Measurements from ENCODE around the gene CCL15. TPM values are rescaled to one million over a fixed set of nuclear protein-coding genes. Genes with fewer than 3 reads are reported as not detected.

The CCL15 gene
- total and polyA plus RNA-seq, 2 of the 13 experiments (the other 11 are each of a cell fraction or from before 2014, with no cell fraction given) = 29.2 to 45.9 TPM

- TF ChIP-seq CERS6 (CRISPR knock-in tag; IDR thresholded peaks at IDR 0.05) (no peak), SSRP1 (CRISPR knock-in tag; IDR thresholded peaks at IDR 0.05) (no peak), ADNP (CRISPR knock-in tag; IDR thresholded peaks at IDR 0.05) (peak; percentile 73; the same call in 1 of the 2 replicates), ZBTB25 (CRISPR knock-in tag; IDR thresholded peaks at IDR 0.05) (no peak)
These were observed 28.8 kb downstream of the CCL15 start (continued) for GRCh38 chr17:35972535-35972934.

- in situ Hi-C loops (cut with HindIII; ENCODE audit: extremely low pct_ligation_motif_present, low pct_unique_long_range_greater_than_20kb) (loop anchor here (5.0 to 25.0 kb wide), 4 partner anchors 35 to 515 kb away; partner anchors contain the start of gene ZNHIT3), intact Hi-C loops (cut with micrococcal nuclease; ENCODE audit: unreplicated experiment) (no loop called here)
- Histone ChIP-seq H3K4me1 (ENCODE audit: insufficient read depth, low read length) (peaks cover 92% of the 10 kb centered on the region), H3K9ac (ENCODE audit: insufficient read depth, low read depth, low read length) (peak overlapping the region; percentile 48; the same call in 1 of the 2 replicates), H3K4me2 (ENCODE audit: low read depth, low read length) (peak overlapping the region; percentile 68), H3K36me3 (replicated peaks in 1 of 2; ENCODE audit: control insufficient read depth in 1 of 2, insufficient read depth in 2 of 2, low read length in 2 of 2) (no peaks in the 10 kb centered on the region), H3K4me3 (replicated peaks in 1 of 3; ENCODE audit: insufficient read depth in 1 of 3, low read depth in 2 of 3, low read length in 3 of 3) (no peak overlapping the region), H3K27me3 (ENCODE audit: control insufficient read depth in 1 of 2, insufficient read depth in 2 of 2, low read length in 2 of 2) (no peaks in the 10 kb centered on the region), H3K27ac (ENCODE audit: extremely low read length, insufficient read depth, low read length) (peak overlapping the region; percentile 85), H3K79me2 (ENCODE audit: insufficient read depth, low read length) (no peaks in the 10 kb centered on the region), H3K9me3 (ENCODE audit: low read length) (no peaks in the 10 kb centered on the region), H2AFZ (ENCODE audit: low read length) (no peak overlapping the region), H4K20me1 (ENCODE audit: insufficient read depth, low read length) (no peaks in the 10 kb centered on the region)
- POLR2A ChIA-PET = interaction anchor here (1.8 to 5.9 kb wide), 8 partner anchors 10 to 175 kb away, joined by 5 to 197 read pairs (median 24); partner anchors contain the start of genes CCL15 and CCL16
- no TSS peak for BruUV-seq (replicated peaks)
- WGBS (ENCODE audit: low lambda C conversion rate) = 40% methylated on average over 1 of the region's 1 CpG
- CTCF ChIA-PET (ENCODE audit: low intra/inter-chr PET ratio, low total read pairs) = no interaction called here
- FAIRE-seq (no peak), ATAC-seq (no peak), DNase-seq (ENCODE audit: low spot score) (peak; percentile 40)
- TF ChIP-seq EP300 (IDR thresholded peaks at IDR 0.05; ENCODE audit: low read depth in 2 of 2, low read length in 2 of 2) (peak in 1 of 2 experiments; percentile 49; a peak in 1 of 4 replicates), EP300 (CRISPR knock-in tag; IDR thresholded peaks at IDR 0.05; ENCODE audit: borderline replicate concordance) (no peak), LRRFIP1 (CRISPR knock-in tag; conservative IDR thresholded peaks at IDR 0.05) (no peak), ZNF281 (CRISPR knock-in tag; IDR thresholded peaks at IDR 0.05; ENCODE audit: borderline replicate concordance) (0 out of 2 replicates have a peak, but pooled peaks have one; percentile 14), ZNF629 (CRISPR knock-in tag; conservative IDR thresholded peaks at IDR 0.05) (peak; percentile 65), SKIL (CRISPR knock-in tag; IDR thresholded peaks at IDR 0.05; ENCODE audit: borderline replicate concordance) (no peak)
These were observed 29.3 kb downstream of the CCL15 start for GRCh38 chr17:35972066-35972465.
